HUES6 (cell line): ENCODE results near the gene AP2A2.
A peak's percentile ranks its signal among the peaks of the same experiment; 100 is the strongest.

ENCODE experiments used
- H3K27ac ChIP-seq: 2 replicates; pipeline ENCODE4 v1.7.0; 2013; ENCODE audit warnings: low read depth, mild to moderate bottlenecking, low read length, inconsistent platforms
- H3K27me3 ChIP-seq: 2 replicates; pipeline ENCODE4 v1.6.1; 2013; ENCODE audit warnings: low read length; ENCODE audit not compliant: control insufficient read depth, insufficient read depth
- H3K36me3 ChIP-seq: 2 replicates; pipeline ENCODE4 v1.6.1; 2013; ENCODE audit warnings: low read length; ENCODE audit not compliant: control insufficient read depth, insufficient read depth
- H3K4me1 ChIP-seq: 2 replicates; pipeline ENCODE4 v1.6.1; 2013; ENCODE audit warnings: low read length; ENCODE audit not compliant: control insufficient read depth, insufficient read depth
- H3K4me3 ChIP-seq: 2 replicates; pipeline ENCODE4 v1.5.1; 2013; ENCODE audit warnings: low read depth, low read length
- H3K9ac ChIP-seq: one replicate; pipeline ENCODE4 v1.6.1; 2013; ENCODE audit warnings: mild to moderate bottlenecking, low read length
- H3K9me3 ChIP-seq: 2 replicates; pipeline ENCODE4 v1.6.1; 2013; ENCODE audit warnings: low read depth, low read length; ENCODE audit not compliant: control insufficient read depth, insufficient read depth

Gene AP2A2

DNA sequence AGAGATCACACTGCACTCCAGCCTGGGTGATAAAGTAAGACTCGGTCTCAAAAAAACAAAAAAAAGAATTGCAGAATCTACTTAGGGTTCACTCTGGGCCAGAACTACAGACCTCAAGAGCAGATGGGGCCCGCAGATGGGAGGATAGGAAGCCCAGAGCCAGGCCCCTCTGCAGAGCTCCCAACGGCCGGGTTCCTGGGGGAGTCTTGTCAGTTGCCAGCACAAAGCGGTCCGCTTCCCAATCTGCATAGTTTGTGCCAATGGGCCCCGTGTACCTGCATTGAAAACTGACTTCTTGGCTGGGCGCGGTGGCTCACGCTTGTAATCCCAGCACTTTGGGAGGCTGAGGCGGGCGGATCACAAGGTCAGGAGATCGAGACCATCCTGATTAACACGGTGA is 13.4 kb upstream of the AP2A2 start:
- no peak overlapping the region for H3K4me3 ChIP-seq
- H3K27me3 ChIP-seq = no peaks in the 10 kb centered on the region
- H3K9ac ChIP-seq = no peak overlapping the region
- H3K4me1 ChIP-seq = peaks cover 11% of the 10 kb centered on the region
- peaks cover 11% of the 10 kb centered on the region for H3K36me3 ChIP-seq
- no peak overlapping the region for H3K27ac ChIP-seq
- no peaks in the 10 kb centered on the region for H3K9me3 ChIP-seq

DNA sequence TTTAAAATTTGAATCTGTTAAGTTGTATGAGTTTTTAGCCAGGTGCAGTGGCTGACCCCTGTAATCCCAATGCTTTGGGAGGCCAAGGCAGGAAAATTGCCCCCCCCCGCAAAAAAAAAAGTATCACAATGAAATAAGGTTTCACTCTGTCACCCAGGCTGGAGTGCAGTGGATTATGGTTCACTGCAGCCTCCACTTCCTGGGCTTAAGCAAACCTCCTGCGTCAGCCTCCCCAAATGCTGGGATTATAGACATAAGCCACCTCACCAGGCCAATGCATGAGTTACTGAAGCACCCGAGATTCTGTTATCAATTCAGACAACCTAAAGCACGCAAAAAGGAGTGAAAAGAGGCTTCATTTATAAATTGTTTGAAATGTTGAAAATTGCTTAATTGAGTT is 12.6 kb upstream of the AP2A2 start:
- no peaks in the 10 kb centered on the region for H3K9me3 ChIP-seq
- no peak overlapping the region for H3K4me3 ChIP-seq
- no peak overlapping the region for H3K9ac ChIP-seq
- H3K27ac ChIP-seq = no peak overlapping the region
- peaks cover 11% of the 10 kb centered on the region for H3K4me1 ChIP-seq
- peaks cover 5% of the 10 kb centered on the region; the same call in 1 of the 2 replicates for H3K36me3 ChIP-seq
- H3K27me3 ChIP-seq = no peaks in the 10 kb centered on the region

DNA sequence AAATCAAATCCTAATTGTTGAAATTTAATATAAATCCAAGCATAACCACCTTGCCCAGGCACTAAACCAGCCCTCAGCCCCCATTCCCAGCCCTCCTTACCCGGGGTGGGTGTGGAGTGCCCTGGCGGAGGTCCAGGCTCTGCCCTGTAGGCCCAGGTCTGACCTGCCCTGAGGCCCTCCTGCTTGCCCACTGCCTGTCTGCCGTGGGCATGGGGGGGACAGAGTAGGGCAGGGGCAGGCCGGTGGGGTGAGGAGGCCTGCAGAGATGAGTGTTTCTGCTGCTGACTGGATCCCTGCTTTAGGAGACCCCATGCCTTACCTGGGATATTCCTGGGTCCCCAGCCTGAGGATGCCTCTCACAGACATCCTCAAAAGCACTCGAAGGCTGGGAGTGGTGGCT is 11.5 kb upstream of the AP2A2 start:
- H3K36me3 ChIP-seq = peaks cover 4% of the 10 kb centered on the region; the same call in 1 of the 2 replicates
- H3K27me3 ChIP-seq = no peaks in the 10 kb centered on the region
- no peak overlapping the region for H3K9ac ChIP-seq
- H3K27ac ChIP-seq = no peak overlapping the region
- H3K9me3 ChIP-seq = no peaks in the 10 kb centered on the region
- H3K4me3 ChIP-seq = no peak overlapping the region
- peaks cover 11% of the 10 kb centered on the region for H3K4me1 ChIP-seq

DNA sequence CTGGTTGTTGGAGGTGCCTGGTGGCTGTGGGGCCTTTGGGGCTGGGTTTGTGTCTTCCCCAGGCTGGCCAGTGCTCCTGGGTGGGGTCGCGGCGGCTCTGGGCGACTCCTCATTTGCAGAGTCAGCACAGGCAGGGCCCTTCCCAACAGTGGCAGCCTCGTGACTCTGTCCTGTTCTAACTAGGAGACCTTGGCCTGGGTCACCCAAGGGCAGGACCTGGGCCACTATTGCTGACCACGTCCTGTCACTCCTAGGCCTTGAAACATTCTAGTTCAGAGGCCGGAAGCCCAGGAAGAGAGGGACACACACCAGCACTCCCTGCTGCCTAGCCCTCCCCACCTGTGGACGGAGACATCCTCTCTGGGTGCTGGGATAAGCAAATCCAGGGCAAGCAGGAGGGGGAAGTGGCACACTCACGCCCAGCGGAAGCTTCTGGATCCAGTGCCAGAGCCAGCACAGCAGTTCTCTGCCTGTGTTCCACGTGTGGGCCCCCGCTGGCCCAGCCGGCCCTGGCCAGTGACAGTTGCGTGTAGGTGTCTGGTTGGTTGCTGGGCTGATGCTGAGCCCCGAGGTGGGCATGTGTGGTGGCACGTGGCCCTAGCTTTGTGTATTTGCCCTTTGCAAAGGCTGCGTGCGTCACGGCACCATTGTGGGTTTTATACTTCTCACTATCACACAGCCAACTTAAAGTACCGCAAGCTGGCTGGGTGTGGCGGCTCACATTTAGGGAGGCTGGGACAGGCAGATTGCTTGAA is 10.7 kb upstream of the AP2A2 start:
- no peaks in the 10 kb centered on the region for H3K27me3 ChIP-seq
- no peaks in the 10 kb centered on the region for H3K36me3 ChIP-seq
- H3K4me3 ChIP-seq = no peak overlapping the region
- H3K9ac ChIP-seq = no peak overlapping the region
- no peaks in the 10 kb centered on the region for H3K9me3 ChIP-seq
- H3K4me1 ChIP-seq = peaks cover 7% of the 10 kb centered on the region
- H3K27ac ChIP-seq = no peak overlapping the region

DNA sequence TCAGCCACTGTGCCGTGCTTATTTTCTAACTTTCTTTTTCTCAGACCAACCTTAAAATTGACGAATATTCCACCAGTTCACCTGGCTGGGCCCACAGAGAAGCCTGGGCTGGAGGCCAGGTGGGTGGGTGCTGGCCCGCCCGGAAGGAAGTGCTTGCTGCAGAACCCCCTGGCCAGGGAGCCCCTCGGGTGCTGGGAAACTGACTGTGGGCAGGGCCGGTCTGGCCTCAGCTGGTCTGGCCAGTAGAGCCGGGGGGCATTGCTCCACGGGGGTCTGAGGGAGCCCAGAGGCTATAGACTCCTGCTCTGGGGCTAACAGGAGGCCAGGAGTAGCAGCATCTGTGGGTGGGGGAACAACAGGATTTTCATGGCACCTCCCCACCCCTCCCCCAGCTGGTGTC is 8.2 kb upstream of the AP2A2 start:
- no peaks in the 10 kb centered on the region for H3K27me3 ChIP-seq
- no peaks in the 10 kb centered on the region for H3K36me3 ChIP-seq
- no peaks in the 10 kb centered on the region for H3K9me3 ChIP-seq
- no peaks in the 10 kb centered on the region; the same call in 1 of the 2 replicates for H3K4me1 ChIP-seq
- H3K27ac ChIP-seq = no peak overlapping the region
- H3K4me3 ChIP-seq = no peak overlapping the region
- no peak overlapping the region for H3K9ac ChIP-seq

DNA sequence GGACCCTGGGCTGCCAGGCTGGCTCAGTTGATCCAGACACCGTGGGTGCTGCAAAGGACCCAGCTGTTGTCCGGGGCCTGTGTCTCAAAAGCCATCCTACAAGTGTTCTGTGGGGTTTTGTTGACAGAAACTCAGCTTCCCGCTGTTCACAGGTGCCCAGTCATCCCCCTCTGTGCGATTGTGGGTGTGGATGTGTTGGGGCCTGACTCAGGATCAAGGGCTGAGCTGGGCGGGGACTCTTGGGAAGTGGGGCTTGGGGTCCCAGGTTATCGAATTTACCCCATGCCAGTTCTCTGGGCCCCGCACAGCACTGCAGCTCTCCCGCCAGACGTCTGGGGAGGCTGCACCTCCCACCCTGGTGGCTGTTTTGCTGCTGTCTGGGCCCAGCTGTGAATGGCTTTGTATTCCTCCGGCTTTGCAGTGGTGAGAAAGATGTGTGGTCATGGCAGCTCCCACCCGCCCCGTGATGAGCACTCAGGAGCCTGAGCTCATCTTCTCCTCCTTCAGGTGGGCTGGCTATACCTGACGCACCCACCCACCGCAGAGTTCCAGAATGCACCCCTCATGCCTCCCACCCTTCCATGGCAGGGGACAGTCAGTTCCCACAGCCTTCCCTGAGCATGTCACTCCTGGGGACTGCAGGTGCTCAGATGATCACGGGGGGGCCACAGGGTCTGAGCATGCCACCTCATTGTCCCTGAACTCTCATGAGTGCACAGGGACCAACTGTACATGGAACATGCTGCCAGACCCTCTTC is 3.6 kb upstream of the AP2A2 start:
- Histone ChIP-seq H3K9ac (no peak overlapping the region), H3K4me1 (peaks cover 6% of the 10 kb centered on the region; the same call in 1 of the 2 replicates), H3K27me3 (no peaks in the 10 kb centered on the region), H3K9me3 (no peaks in the 10 kb centered on the region), H3K4me3 (no peak overlapping the region), H3K36me3 (no peaks in the 10 kb centered on the region), H3K27ac (no peak overlapping the region)

DNA sequence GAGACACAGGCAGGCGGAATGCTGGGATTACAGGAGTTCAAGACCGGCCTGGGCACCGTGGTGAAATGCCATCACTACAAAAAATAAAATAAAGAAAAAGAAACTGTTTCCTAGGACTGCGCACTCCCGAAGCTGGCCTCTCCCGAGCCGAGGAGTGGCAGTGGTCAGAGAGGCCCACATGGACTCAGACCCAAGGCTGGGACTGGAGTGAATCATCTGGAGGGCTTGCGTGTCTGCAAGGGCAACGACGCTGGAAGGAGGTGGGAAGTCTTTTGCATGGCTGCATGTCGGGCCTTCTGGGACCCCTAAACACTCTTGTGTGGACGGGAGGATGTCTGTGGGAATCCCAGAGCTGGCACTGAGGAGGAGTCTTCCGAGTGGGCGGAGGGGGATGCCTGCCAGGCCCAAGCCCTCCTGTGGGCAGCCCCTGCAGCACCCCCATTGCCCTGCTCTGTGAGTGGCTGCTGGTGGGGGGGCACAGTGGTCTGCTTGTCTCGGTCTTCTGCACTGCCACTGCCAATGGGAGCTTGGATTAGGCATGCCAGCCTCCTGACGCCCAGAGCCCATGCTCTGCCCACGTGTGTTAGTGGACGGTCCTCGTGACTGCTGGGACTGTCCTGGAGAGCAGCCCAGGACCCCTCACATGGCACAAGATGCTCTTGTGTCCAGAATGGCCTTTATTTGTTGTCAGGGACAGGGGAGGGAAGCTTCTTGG is 1.8 kb upstream of the AP2A2 start:
- no peaks in the 10 kb centered on the region; the same call in 1 of the 2 replicates for H3K36me3 ChIP-seq
- no peaks in the 10 kb centered on the region for H3K27me3 ChIP-seq
- no peak overlapping the region for H3K27ac ChIP-seq
- no peak overlapping the region for H3K9ac ChIP-seq
- H3K4me3 ChIP-seq = no peak overlapping the region
- H3K4me1 ChIP-seq = peaks cover 11% of the 10 kb centered on the region; the same call in 1 of the 2 replicates
- no peaks in the 10 kb centered on the region for H3K9me3 ChIP-seq

DNA sequence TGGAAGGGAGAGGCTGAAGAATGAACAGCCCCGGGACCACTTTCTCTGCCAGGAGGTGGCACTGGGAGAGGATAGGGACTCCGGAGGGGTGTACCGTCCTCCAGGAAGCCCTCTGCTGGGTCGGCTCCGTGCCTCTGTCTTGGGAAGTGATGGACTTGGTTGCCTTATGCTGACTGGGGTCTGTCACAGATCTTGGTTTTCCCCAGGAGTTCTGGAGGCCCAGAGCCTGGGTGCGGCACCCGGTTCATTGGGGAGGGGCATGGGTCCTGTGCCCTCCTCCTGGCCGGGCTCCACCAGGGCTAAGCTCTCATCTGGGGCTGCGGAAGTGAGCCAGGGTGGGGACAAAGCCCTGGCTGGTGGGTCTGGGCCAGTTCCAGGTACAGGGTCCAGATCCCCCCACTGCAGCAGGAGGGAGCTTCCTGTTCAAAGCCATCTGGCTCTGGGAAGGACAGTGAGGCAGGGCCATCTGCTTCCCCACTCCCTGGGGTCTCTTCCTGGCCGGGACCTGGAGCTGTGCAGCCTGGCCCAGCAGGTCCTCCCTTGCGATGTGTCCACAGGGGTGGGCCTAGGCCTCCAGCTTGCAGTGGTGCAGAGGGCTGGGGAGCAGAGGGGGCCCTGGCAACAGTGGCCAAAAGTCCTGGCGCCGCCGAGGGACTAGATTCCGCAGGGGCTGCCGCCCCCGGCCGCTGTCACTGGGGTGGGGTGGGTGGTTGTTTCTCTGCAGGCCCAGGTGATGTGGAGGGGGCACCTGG is 1.1 kb upstream of the AP2A2 start:
- Histone ChIP-seq H3K9ac (no peak overlapping the region), H3K4me1 (peaks cover 11% of the 10 kb centered on the region; the same call in 1 of the 2 replicates), H3K4me3 (no peak overlapping the region), H3K27ac (no peak overlapping the region), H3K36me3 (no peaks in the 10 kb centered on the region; the same call in 1 of the 2 replicates), H3K27me3 (no peaks in the 10 kb centered on the region), H3K9me3 (no peaks in the 10 kb centered on the region)

DNA sequence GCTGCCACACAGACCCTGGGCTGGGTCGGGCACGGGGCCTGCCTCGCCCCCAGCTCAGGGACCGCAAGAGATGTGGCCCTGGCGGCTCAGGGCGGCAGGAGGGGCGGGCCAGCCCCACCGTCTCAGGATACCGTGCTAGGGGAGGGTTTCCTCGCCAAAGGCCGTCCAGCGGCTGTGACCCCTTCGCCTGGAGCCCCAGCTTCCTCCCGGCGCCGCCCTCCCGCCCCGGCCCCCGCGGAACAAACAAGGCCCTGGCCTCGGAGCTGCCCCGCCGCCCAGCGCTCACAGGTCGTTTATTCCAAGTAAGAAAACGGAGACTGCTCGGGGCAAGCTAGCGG is 543 bp upstream of the AP2A2 start:
- Histone ChIP-seq H3K9me3 (no peaks in the 10 kb centered on the region), H3K4me3 (peak overlapping the region; percentile 37; the same call in 1 of the 2 replicates), H3K4me1 (peaks cover 11% of the 10 kb centered on the region; the same call in 1 of the 2 replicates), H3K9ac (no peak overlapping the region), H3K27me3 (no peaks in the 10 kb centered on the region), H3K36me3 (no peaks in the 10 kb centered on the region; the same call in 1 of the 2 replicates), H3K27ac (no peak overlapping the region)

DNA sequence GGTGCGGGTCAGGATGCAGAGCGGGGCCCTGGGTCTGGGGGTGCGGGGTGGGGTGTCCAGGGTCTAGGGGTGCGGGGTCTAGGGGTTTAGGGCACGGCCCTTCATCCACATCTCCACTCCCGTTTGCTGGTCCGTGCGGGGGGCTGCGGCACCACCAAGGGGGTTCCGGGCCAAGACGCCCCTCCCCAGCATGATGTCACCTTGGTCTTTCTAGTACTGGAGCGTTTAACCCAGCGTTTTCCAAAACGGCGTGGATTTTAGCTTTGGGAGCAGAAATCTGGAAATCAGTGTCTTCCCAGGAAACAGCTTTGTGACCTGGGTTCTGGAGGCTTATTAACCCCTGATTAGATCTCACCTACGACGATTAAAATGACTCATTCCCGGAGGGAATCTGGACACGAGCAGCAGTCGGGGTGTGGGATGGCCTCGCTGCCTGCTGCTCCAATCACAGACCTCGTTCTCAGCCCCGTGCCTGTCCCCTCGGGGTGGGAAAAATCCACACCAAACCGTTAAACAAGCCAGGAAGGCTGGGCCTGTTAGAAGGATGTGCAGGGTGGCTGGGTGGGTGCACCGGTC is 759 bp downstream of the AP2A2 start:
- Histone ChIP-seq H3K9me3 (no peaks in the 10 kb centered on the region), H3K27ac (peak overlapping the region; percentile 40; the same call in 1 of the 2 replicates), H3K36me3 (no peaks in the 10 kb centered on the region; the same call in 1 of the 2 replicates), H3K9ac (peak overlapping the region; percentile 71), H3K4me1 (peaks cover 18% of the 10 kb centered on the region; the same call in 1 of the 2 replicates), H3K27me3 (no peaks in the 10 kb centered on the region), H3K4me3 (peak overlapping the region; percentile 89)
